Measurements from ENCODE around the gene TMEM165.

TMEM165 gene

DNA sequence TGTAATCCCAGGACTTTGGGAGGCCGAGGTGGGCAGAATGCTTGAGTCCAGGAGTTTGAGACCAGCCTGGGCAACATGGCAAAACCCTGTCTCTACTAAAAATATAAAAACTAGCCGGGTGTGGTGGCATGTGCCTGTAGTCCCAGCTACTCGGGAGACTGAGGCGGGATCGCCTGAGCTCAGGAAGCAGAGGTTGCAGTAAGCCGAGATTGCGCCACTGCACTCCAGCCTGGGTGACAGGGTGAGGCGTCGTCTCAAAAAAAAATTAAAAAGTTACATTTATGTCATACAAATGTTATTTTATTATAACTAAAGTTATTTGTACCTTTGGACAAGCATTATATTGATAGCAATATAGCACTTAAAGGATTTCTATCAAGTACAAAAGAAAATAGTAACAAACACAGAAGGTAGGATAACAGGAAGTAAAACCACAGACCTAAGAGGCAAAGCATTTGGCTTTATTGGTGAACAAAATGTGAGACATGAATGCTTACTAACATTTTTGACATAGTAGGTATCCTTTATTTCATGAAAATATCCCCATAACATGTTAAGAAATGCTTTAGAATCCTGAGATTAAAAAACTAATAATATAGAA lies 51.5 kb downstream of the TMEM165 start:
- no peak overlapping the region for H3K4me3 ChIP-seq (ENCODE audit: low read depth, low read length)
- H3K27ac ChIP-seq (ENCODE audit: extremely low read depth, low read depth, low read length) = no peak overlapping the region
- ChIA-PET CTCF (no interaction called here), POLR2A (no interaction called here)
- peaks cover 5 to 73% of the 10 kb centered on the region in 2 experiments; a peak in 2 of 3 replicates for H3K36me3 ChIP-seq (ENCODE audit: control insufficient read depth in 2 of 2, insufficient read depth in 1 of 2, low read length in 2 of 2)
- H3K9me3 ChIP-seq (ENCODE audit: control insufficient read depth, insufficient read depth, low read depth, low read length) = no peaks in the 10 kb centered on the region
- H3K4me1 ChIP-seq (ENCODE audit: control insufficient read depth, insufficient read depth, low read length) = no peaks in the 10 kb centered on the region
- TF ChIP-seq ZNF629 (tag by site-specific recombination; IDR thresholded peaks at IDR 0.05) (no peak), ZNF292 (tag by site-specific recombination; IDR thresholded peaks at IDR 0.05; ENCODE audit: borderline replicate concordance, low read depth) (no peak), ZBTB17 (tag by site-specific recombination; IDR thresholded peaks at IDR 0.05) (no peak), BCL6B (tag by site-specific recombination; IDR thresholded peaks at IDR 0.05) (no peak), KLF16 (tag by site-specific recombination; IDR thresholded peaks at IDR 0.05) (no peak), ZNF239 (tag by site-specific recombination; IDR thresholded peaks at IDR 0.05) (no peak), ZNF23 (tag by site-specific recombination; IDR thresholded peaks at IDR 0.05; ENCODE audit: borderline replicate concordance) (no peak), ZNF560 (tag by site-specific recombination; IDR thresholded peaks at IDR 0.05; ENCODE audit: borderline replicate concordance) (no peak)
- TF ChIP-seq, protein P1, sequence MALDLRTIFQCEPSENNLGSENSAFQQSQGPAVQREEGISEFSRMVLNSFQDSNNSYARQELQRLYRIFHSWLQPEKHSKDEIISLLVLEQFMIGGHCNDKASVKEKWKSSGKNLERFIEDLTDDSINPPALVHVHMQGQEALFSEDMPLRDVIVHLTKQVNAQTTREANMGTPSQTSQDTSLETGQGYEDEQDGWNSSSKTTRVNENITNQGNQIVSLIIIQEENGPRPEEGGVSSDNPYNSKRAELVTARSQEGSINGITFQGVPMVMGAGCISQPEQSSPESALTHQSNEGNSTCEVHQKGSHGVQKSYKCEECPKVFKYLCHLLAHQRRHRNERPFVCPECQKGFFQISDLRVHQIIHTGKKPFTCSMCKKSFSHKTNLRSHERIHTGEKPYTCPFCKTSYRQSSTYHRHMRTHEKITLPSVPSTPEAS (tag by site-specific recombination; IDR thresholded peaks at IDR 0.05) = no peak

DNA sequence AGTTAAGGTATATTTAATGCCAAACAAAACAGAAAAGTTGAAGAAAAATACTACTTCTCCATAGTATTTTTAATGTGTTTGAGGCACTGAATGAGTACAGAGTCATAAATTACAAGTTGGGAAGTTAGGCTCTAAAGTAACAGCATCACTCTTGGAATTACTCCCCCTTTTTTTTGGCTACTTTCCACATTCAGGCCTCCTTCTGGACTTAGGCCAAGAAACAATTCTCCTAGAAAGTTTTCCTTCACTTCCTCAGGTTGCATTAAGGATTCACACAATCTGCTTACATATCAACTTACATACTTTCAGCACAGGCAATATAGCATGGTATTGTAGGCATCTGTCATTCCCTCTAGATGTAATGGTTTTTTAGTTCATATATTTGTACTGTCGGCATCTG lies 52.1 kb downstream of the TMEM165 start:
- no peaks in the 10 kb centered on the region for H3K9me3 ChIP-seq (ENCODE audit: control insufficient read depth, insufficient read depth, low read depth, low read length)
- H3K27ac ChIP-seq (ENCODE audit: extremely low read depth, low read depth, low read length) = no peak overlapping the region
- ChIA-PET POLR2A (no interaction called here), CTCF (no interaction called here)
- TF ChIP-seq ZXDB (tag by site-specific recombination; IDR thresholded peaks at IDR 0.05) (no peak), PRDM6 (tag by site-specific recombination; IDR thresholded peaks at IDR 0.05) (no peak), IKZF3 (tag by site-specific recombination; IDR thresholded peaks at IDR 0.05) (no peak), SP3 (tag by site-specific recombination; IDR thresholded peaks at IDR 0.05) (no peak), HOXA7 (CRISPR knock-in tag; IDR thresholded peaks at IDR 0.05; ENCODE audit: borderline replicate concordance) (no peak)
- TF ChIP-seq, protein P2, sequence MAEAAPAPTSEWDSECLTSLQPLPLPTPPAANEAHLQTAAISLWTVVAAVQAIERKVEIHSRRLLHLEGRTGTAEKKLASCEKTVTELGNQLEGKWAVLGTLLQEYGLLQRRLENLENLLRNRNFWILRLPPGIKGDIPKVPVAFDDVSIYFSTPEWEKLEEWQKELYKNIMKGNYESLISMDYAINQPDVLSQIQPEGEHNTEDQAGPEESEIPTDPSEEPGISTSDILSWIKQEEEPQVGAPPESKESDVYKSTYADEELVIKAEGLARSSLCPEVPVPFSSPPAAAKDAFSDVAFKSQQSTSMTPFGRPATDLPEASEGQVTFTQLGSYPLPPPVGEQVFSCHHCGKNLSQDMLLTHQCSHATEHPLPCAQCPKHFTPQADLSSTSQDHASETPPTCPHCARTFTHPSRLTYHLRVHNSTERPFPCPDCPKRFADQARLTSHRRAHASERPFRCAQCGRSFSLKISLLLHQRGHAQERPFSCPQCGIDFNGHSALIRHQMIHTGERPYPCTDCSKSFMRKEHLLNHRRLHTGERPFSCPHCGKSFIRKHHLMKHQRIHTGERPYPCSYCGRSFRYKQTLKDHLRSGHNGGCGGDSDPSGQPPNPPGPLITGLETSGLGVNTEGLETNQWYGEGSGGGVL (tag by site-specific recombination; IDR thresholded peaks at IDR 0.05) = 0 out of 2 replicates have a peak, but pooled peaks have one; percentile 18
- H3K4me1 ChIP-seq (ENCODE audit: control insufficient read depth, insufficient read depth, low read length) = no peaks in the 10 kb centered on the region
- no peak overlapping the region for H3K4me3 ChIP-seq (ENCODE audit: low read depth, low read length)
- H3K36me3 ChIP-seq (ENCODE audit: control insufficient read depth in 2 of 2, insufficient read depth in 1 of 2, low read length in 2 of 2) = peaks cover 5 to 71% of the 10 kb centered on the region in 2 experiments; a peak in 2 of 3 replicates

- Histone ChIP-seq H3K9me3 (ENCODE audit: control insufficient read depth, insufficient read depth, low read depth, low read length) (no peaks in the 10 kb centered on the region), H3K4me1 (ENCODE audit: control insufficient read depth, insufficient read depth, low read length) (no peaks in the 10 kb centered on the region), H3K36me3 (ENCODE audit: control insufficient read depth in 2 of 2, insufficient read depth in 1 of 2, low read length in 2 of 2) (peaks cover 5 to 52% of the 10 kb centered on the region in 2 experiments; a peak in 2 of 3 replicates), H3K4me3 (ENCODE audit: low read depth, low read length) (no peak overlapping the region), H3K27ac (ENCODE audit: extremely low read depth, low read depth, low read length) (no peak overlapping the region)
- ChIA-PET POLR2A (no interaction called here), CTCF (no interaction called here)
- TF ChIP-seq ZNF529 (tag by site-specific recombination; IDR thresholded peaks at IDR 0.05; ENCODE audit: insufficient replicate concordance) = no peak
- TF ChIP-seq PRDM4 (tag by site-specific recombination; IDR thresholded peaks at IDR 0.05) = no peak
- no peak for TF ChIP-seq GLI2 (tag by site-specific recombination; IDR thresholded peaks at IDR 0.05; ENCODE audit: borderline replicate concordance, low read depth)
- TF ChIP-seq ZBTB17 (tag by site-specific recombination; IDR thresholded peaks at IDR 0.05) = no peak
- no peak for TF ChIP-seq ZNF747 (tag by site-specific recombination; IDR thresholded peaks at IDR 0.05)
- no peak for TF ChIP-seq TRIM28 (IDR thresholded peaks at IDR 0.05; ENCODE audit: borderline replicate concordance, low read length)
Observed at GRCh38 chr4:55450566-55450965, 54.8 kb downstream of the TMEM165 start.

All from HEK293 (cell line).